Pancreas (tissue), 10 donors: ENCODE results near the gene CASP1. TPM values are rescaled to one million over a fixed set of nuclear protein-coding genes. Genes with fewer than 3 reads are reported as not detected.
"Not testable (repeated sequence)": the region's sequence is repeated elsewhere in the genome, so short reads cannot be mapped to it uniquely, and the experiment has no call there.

Experiments
- ATAC-seq, 4 donors: fragments of 200-7000 bp; cut with Tn5 transposase; one replicate each; pipeline versions ENCODE4 v1.8.0 to v1.9.1; 2020; ENCODE audit warnings: mild to moderate bottlenecking in 4 of 4, moderate library complexity in 4 of 4
- DNase-seq, 6 donors: peaks; one replicate each; pipeline ENCODE4 v3.0.0-alpha.2; 2020
- FAIRE-seq: peaks from 2 replicates; lab custom pipeline; 2012; peaks lifted over from hg19 to GRCh38; lab: Jason Lieb, UNC
- H3K27ac ChIP-seq, 4 donors: fragments of 200-600 bp; sonication (generic); 1 replicate in 3 of 4; 2 replicates in 1 of 4; pipeline versions ENCODE4 v1.5.0 to v1.8.0; 2020
- H3K27me3 ChIP-seq, 4 donors: fragments of 200-600 bp; one replicate each; pipeline ENCODE4 v1.8.0; 2021
- H3K36me3 ChIP-seq, 3 donors: fragments of 200-600 bp; sonication (generic) in 1 of 3; one replicate each; pipeline versions ENCODE4 v1.5.0 to v1.8.0; 2020 to 2021
- H3K4me1 ChIP-seq, 3 donors: fragments of 200-600 bp; one replicate each; pipeline ENCODE4 v1.8.0; 2021
- H3K4me3 ChIP-seq, 4 donors: fragments of 200-600 bp; sonication (generic) in 2 of 4; one replicate each; pipeline versions ENCODE4 v1.5.0 to v1.8.0; 2020 to 2021
- H3K9me3 ChIP-seq, 4 donors: fragments of 200-600 bp; one replicate each; pipeline ENCODE4 v1.8.0; 2021
- CTCF ChIP-seq, 4 donors: fragments of 200-600 bp; sonication (generic) in 3 of 4; IDR thresholded peaks; one replicate each; pipeline versions ENCODE4 v1.5.0 to v1.8.0; 2021; ENCODE audit warnings: antibody characterized with exemption in 4 of 4
- WGBS, 2 donors: extraction: QIAGEN DNeasy Blood & Tissue Kit; methylation state at CpG; one replicate each; pipeline ENCODE4 v1.1.7; 2013; 5-methylcytosine and 5-hydroxymethylcytosine counted together
- intact Hi-C, 3 donors: fragments of 100-400 bp; cut with DNase I; formaldehyde crosslinking; loops; one replicate each; pipeline versions ENCODE4 v1.11.1 to v1.14.2; 2022
- polyA plus RNA-seq, 2 donors: library from polyadenylated mRNA; stranded (reverse); fragments of 200-250 nt; gene quantifications; one replicate each; pipeline ENCODE4 v1.2.3, GENCODE V29; 2013
- total RNA-seq, 6 donors: library from RNA; stranded (reverse); fragmentation: NEBNext Ultra II Directional in 4 of 6; extraction: Animal tissue kit (Norgen Biotek cat#: 25700) in 4 of 6; gene quantifications; one replicate each; pipeline versions ENCODE4 v1.2.1 to v1.2.4, GENCODE V29; 2021 to 2023
- donor health status: healthy with polysubstance abuse.
- donor health status: DM: no; HTN: no; CAD: no; lungs with moderate emphysema.
- donor health status: DM: no; HTN: no; CAD: no.
- donor health status: control.
- donor health status: control.
- donor health status: Bipolar disorder and iron deficiency.
- donor health status: DM: yes; HTN: yes; CAD: no.
- donor health status: DM: no; HTN: no; CAD: no.
- donor health status: DM: no; HTN: no; CAD: no.
- donor health status: DM: yes; HTN: yes; CAD: no.

CASP1 gene
- total and polyA plus RNA-seq, 8 donors = 1.9 to 17.4 (median 5.4) TPM

- no peak for TF ChIP-seq CTCF (IDR thresholded peaks at IDR 0.05)
- ATAC-seq = no peak
- H3K27me3 ChIP-seq = no peaks in the 10 kb centered on the region
- no peak overlapping the region for H3K4me3 ChIP-seq
- H3K4me1 ChIP-seq = no peaks in the 10 kb centered on the region
- no peaks in the 10 kb centered on the region for H3K36me3 ChIP-seq
- no peaks in the 10 kb centered on the region for H3K9me3 ChIP-seq
- 54 to 56% methylated on average over 2 of the region's 2 CpGs for WGBS, 2 donors
- intact Hi-C loops = no loop called here
- H3K27ac ChIP-seq = no peak overlapping the region
- no peak for DNase-seq
- FAIRE-seq = no peak
Observed at GRCh38 chr11:105040703-105041102, 5.8 kb upstream of the CASP1 start.

- H3K36me3 ChIP-seq, H3K9me3 ChIP-seq, H3K4me1 ChIP-seq, intact Hi-C loops, DNase-seq, H3K27me3 ChIP-seq: not testable (repeated sequence)
- FAIRE-seq (peak; percentile 5), ATAC-seq (peak in 2 of 4 donors; percentile 33 to 38)
- peak overlapping the region in 2 of 4 donors; percentile 47 to 54 for H3K27ac ChIP-seq
- WGBS, 2 donors = 70 to 81% methylated on average over 2 of the region's 2 CpGs
- H3K4me3 ChIP-seq = peak overlapping the region in 2 of 4 donors; percentile 21 to 27
Observed at GRCh38 chr11:105034388-105034787, 556 bp downstream of the CASP1 start.

- ATAC-seq (peak in 1 of 4 donors; percentile 9), FAIRE-seq (no peak), DNase-seq (no peak)
- no peaks in the 10 kb centered on the region for H3K27me3 ChIP-seq
- no peaks in the 10 kb centered on the region for H3K9me3 ChIP-seq
- TF ChIP-seq CTCF (IDR thresholded peaks at IDR 0.05) = no peak
- H3K27ac ChIP-seq = peak overlapping the region in 2 of 4 donors; percentile 27 to 47
- WGBS, 2 donors = 52 to 56% methylated on average over 1 of the region's 1 CpG
- intact Hi-C loops = no loop called here
- H3K4me3 ChIP-seq = peak overlapping the region in 1 of 4 donors; percentile 27
- no peaks in the 10 kb centered on the region for H3K4me1 ChIP-seq
- H3K36me3 ChIP-seq = no peaks in the 10 kb centered on the region
Observed at GRCh38 chr11:105033781-105034180, 1.2 kb downstream of the CASP1 start.

DNA sequence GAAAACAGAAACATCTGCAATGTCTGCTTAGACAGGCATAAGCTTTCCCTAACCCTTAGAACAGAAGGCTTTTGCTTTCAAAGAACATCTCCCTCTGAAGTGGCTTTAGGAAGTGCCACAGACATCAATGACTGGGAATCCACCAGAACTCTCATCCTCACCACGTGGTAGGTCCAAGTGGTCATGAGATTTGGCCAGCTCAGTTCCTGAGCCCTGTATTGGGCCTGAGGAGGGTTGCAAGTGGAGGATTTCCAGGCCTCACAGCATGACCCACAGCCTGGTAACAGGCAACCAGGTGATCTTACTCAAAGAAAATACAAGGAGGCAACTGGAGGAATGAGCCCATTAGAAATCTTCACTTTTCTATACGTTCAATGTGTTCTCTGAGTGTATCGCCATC lies 1.6 kb downstream of the CASP1 start:
- DNase-seq = no peak
- peak in 2 of 4 donors; percentile 28 to 40 for ATAC-seq
- Histone ChIP-seq H3K4me3 (peak overlapping the region in 1 of 4 donors; percentile 27), H3K4me1 (no peaks in the 10 kb centered on the region), H3K36me3 (no peaks in the 10 kb centered on the region), H3K27ac (peak overlapping the region in 1 of 4 donors; percentile 27), H3K9me3 (no peaks in the 10 kb centered on the region), H3K27me3 (no peaks in the 10 kb centered on the region)
- TF ChIP-seq CTCF (IDR thresholded peaks at IDR 0.05) = no peak
- no peak for FAIRE-seq
- intact Hi-C loops = no loop called here
- WGBS, 2 donors = 77 to 89% methylated on average over 3 of the region's 3 CpGs

- Histone ChIP-seq H3K4me1 (no peaks in the 10 kb centered on the region), H3K36me3 (no peaks in the 10 kb centered on the region), H3K27me3 (no peaks in the 10 kb centered on the region), H3K27ac (no peak overlapping the region), H3K9me3 (no peaks in the 10 kb centered on the region), H3K4me3 (no peak overlapping the region)
- FAIRE-seq (no peak), DNase-seq (no peak), ATAC-seq (peak in 1 of 4 donors; percentile 16)
- intact Hi-C loops = no loop called here
- WGBS, 2 donors = 85 to 95% methylated on average over 2 of the region's 2 CpGs
- TF ChIP-seq CTCF (IDR thresholded peaks at IDR 0.05) = no peak
Observed at GRCh38 chr11:105032495-105032894, 2.4 kb downstream of the CASP1 start.
